Mucosa of stomach (tissue), 1 donor: Measurements from ENCODE around the gene CEACAM18.
"Not testable (repeated sequence)": the region's sequence is repeated elsewhere in the genome, so short reads cannot be mapped to it uniquely, and the experiment has no call there.

Experiments
- H3K27me3 ChIP-seq: one replicate; pipeline ENCODE4 v1.7.0; 2013; ENCODE audit warnings: mild to moderate bottlenecking, low read length; ENCODE audit not compliant: control insufficient read depth, insufficient read depth
- H3K36me3 ChIP-seq: one replicate; pipeline ENCODE4 v1.7.0; 2013; ENCODE audit warnings: low read length; ENCODE audit not compliant: control insufficient read depth, insufficient read depth
- H3K4me1 ChIP-seq: one replicate; pipeline ENCODE4 v1.7.0; 2013; ENCODE audit warnings: mild to moderate bottlenecking, low read length; ENCODE audit not compliant: control insufficient read depth, insufficient read depth
- H3K4me3 ChIP-seq: one replicate; pipeline ENCODE4 v1.7.0; 2013; ENCODE audit warnings: low read length
- H3K9ac ChIP-seq: one replicate; pipeline ENCODE4 v1.7.0; 2013; ENCODE audit warnings: mild to moderate bottlenecking, low read length, moderate library complexity
- H3K9me3 ChIP-seq: one replicate; pipeline ENCODE4 v1.7.0; 2013; ENCODE audit warnings: mild to moderate bottlenecking, low read length, moderate library complexity; ENCODE audit not compliant: control insufficient read depth
- donor health status: Pancreatic carcinoma.

The CEACAM18 gene

DNA sequence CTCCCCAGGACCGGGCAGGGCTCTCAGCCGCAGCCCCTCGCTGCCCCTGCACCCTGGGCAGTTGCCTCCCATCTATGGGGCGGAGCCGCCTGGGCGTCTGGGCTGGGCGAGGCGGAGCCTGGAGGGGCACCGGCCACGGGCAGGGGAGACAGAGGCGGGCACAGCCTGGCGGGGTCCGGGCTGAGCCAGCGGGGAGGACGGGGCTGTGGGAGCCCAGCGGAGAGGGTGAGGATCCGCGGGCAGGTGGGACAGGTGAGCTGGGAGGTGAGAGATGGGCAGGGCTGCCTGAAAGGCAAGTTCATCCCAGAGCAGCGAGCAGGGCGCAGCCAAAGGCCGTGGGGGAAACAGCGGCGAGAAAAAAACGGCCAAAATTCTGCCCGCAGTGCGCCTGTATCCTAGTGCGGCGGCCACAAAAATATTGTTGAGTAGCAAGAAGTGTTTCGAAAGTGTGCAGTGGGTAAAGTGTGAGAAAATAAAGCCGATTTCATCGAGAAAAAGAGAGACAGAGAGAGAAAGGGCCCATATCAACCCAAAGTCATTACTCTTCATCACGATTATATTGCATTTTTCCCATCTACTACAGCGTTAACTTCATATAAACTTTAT lies 14.3 kb upstream of the CEACAM18 start:
- not testable (repeated sequence) for H3K9ac ChIP-seq, H3K9me3 ChIP-seq, H3K4me3 ChIP-seq, H3K36me3 ChIP-seq, H3K4me1 ChIP-seq
- peaks cover 14% of the 10 kb centered on the region for H3K27me3 ChIP-seq

DNA sequence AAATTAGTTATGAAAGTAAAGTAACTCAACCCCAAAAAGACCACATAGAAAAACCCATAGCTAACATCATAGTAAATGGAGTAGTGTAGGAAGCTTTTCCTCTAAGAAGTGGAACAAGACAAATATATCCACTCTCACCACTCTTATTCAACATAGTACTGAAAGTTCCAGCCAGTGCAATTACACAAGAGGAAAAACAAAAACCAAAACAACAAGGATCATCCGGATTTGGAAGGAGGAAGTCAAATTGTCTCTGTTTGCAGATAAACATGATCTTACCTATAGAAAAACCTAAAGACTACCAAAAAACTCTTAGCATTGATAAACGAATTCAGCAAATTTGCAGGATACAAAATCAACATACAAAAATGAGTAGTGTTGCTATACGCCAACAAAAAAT lies 11.6 kb upstream of the CEACAM18 start:
- Histone ChIP-seq H3K9me3 (no peaks in the 10 kb centered on the region), H3K27me3 (peaks cover 10% of the 10 kb centered on the region), H3K36me3 (no peaks in the 10 kb centered on the region), H3K9ac (no peak overlapping the region), H3K4me3 (no peak overlapping the region), H3K4me1 (no peaks in the 10 kb centered on the region)

DNA sequence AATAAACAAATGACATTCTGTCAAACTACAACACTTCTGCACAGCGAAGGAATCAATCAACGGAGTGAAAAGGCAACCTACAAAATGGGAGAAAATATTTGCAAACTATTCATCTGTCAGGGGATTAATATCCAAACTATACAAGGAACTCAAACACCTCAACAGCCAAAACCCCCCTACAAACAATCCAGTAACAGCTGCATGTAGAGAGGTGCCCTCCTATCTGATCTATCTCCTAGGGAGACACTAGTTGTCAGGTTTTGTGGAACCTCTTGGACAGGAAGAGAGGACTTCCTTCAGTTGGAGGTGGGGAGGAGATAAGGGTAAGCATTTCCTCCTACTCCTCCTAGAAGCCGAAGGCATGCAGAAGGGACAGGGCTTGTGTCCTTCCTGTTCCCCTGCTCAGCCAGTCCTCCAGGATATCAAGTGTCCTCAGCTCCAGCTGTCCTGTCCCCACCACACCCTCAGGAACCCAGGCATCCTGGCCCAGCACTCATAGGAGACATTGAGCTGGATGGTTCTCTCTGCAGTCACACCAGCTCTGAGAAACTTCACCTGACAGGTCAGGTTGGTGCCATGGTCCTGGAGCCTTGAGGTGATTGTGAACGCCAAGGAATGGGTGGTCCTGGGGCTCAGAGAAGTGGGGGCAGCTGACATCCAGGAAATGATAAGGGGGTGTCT lies 10.3 kb upstream of the CEACAM18 start:
- no peaks in the 10 kb centered on the region for H3K4me1 ChIP-seq
- no peak overlapping the region for H3K9ac ChIP-seq

DNA sequence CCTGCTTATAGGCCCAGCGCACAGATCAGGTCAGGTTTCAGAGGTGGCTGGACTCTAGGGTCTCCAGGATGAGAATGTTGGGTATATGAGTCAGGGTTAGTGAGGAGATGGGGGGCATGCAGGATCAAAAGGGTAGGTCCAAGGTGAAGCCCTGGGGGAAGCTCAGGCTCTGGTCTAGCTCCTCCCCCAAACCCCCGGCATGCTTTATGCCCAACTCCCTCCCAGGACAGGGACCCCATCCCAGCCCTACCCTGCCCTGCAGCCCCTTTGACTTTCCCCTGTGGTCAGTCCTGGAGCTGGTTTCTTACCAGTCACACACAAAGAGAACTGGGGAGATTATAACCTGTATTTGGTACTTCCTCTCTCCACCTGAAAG lies 9.8 kb upstream of the CEACAM18 start:
- H3K9me3 ChIP-seq = no peaks in the 10 kb centered on the region
- H3K27me3 ChIP-seq = no peaks in the 10 kb centered on the region
- H3K4me1 ChIP-seq = peaks cover 4% of the 10 kb centered on the region
- H3K4me3 ChIP-seq = no peak overlapping the region
- no peak overlapping the region for H3K9ac ChIP-seq
- H3K36me3 ChIP-seq = no peaks in the 10 kb centered on the region

More for the DNA sequence above, 10.3 kb upstream of the CEACAM18 start:
- Histone ChIP-seq H3K27me3 (peaks cover 2% of the 10 kb centered on the region), H3K9me3 (no peaks in the 10 kb centered on the region), H3K4me3 (no peak overlapping the region), H3K36me3 (no peaks in the 10 kb centered on the region)

DNA sequence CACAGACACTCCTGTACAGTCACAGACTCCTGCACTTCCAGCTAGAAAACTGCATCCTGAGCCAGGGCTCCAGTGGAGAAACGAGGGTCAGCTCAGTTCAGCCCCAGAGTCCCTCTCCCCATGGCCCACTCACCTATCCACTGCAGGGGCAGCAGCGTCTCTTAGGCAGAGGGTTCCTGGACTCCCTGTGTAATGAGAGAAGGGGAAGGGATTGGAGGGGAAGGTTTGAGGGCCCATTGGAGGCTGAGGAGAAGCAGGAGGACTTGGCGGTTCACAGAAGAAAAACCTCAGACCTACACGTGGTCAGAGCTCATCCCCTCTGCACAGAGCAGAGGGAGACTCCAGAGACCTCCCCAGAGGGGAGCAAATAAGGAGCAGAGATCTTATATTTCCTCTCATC lies 9.2 kb upstream of the CEACAM18 start:
- no peaks in the 10 kb centered on the region for H3K27me3 ChIP-seq
- peaks cover 8% of the 10 kb centered on the region for H3K4me1 ChIP-seq
- no peak overlapping the region for H3K9ac ChIP-seq
- no peaks in the 10 kb centered on the region for H3K9me3 ChIP-seq
- H3K36me3 ChIP-seq = no peaks in the 10 kb centered on the region
- no peak overlapping the region for H3K4me3 ChIP-seq

DNA sequence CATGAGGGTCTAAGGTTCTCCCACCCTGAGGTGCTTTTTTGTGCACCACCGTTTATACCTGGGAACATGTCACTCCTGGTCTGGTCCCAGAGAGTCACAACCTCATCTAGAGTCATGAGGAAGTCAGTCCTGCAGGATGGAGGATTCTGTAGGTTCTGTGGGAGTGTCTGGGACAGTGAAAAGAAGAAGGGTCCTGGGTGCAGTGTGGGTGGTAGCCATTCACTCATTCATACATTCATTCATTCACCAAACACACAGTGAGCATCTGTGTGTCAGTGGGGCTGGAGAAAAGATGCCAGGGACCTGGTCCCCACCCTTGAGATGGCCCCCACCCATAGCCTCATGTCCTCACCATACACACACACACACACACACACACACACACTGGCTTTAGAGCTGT lies 8.7 kb upstream of the CEACAM18 start:
- H3K9ac ChIP-seq = no peak overlapping the region
- peaks cover 12% of the 10 kb centered on the region for H3K4me1 ChIP-seq
- H3K9me3 ChIP-seq = no peaks in the 10 kb centered on the region
- H3K36me3 ChIP-seq = no peaks in the 10 kb centered on the region
- no peak overlapping the region for H3K4me3 ChIP-seq
- no peaks in the 10 kb centered on the region for H3K27me3 ChIP-seq

DNA sequence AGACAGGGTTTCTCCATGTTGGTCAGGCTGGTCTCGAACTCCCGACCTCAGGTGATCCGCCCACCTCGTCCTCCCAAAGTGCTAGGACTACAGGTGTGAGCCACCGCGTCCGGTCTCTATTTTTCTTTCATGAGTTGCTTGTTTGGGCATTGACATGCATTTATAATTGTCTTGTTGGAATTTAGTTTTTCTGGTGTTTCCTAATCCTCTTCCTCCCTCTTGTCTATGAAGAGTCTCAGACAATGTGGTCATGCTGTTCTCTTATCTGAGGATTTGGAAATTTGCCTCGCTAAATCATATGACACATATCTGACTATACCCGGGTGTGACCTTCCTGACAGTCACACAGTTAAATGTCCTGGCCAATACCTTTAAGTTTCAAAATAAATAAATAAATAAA lies 7.4 kb upstream of the CEACAM18 start:
- Histone ChIP-seq H3K27me3 (no peaks in the 10 kb centered on the region), H3K36me3 (no peaks in the 10 kb centered on the region), H3K9ac (no peak overlapping the region), H3K4me1 (peaks cover 20% of the 10 kb centered on the region), H3K9me3 (no peaks in the 10 kb centered on the region), H3K4me3 (no peak overlapping the region)

DNA sequence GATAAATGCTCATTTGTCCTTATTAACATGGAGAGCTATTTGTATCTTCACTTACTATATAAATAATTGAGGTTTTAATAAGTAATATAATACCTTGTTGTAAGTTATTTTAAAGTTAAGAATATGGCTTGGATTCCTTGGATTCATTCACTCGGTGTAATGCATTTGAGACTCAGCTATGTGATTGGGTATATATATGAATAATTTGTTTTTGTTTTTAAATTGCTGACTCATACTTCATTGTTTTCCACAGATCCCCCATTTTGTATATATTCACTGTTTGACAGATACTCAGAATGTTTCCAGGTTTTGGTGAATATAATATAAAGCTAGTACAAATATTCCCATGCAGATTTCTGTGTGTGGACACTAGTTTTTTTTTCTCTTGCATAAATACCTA lies 6.8 kb upstream of the CEACAM18 start:
- H3K36me3 ChIP-seq = no peaks in the 10 kb centered on the region
- no peaks in the 10 kb centered on the region for H3K9me3 ChIP-seq
- no peaks in the 10 kb centered on the region for H3K27me3 ChIP-seq
- H3K9ac ChIP-seq = no peak overlapping the region
- peaks cover 20% of the 10 kb centered on the region for H3K4me1 ChIP-seq
- no peak overlapping the region for H3K4me3 ChIP-seq

DNA sequence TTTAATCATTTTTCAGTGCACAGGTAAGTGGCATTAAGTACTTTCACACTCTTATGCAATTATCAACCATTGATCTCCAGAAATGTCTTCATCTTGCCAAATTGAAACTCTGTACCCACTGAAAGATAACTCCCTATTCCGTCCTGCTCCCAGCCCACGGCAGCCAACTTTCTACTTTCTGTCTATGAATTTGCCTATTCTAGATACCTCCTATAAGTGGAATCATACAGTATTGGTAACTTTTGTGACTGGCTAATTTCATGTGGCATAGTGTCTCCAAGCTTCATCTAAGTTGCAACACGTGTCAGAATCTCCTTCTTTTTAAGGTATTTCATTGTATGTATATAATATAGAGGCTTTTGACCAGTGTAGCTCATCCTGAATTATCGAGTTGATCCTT lies 5.7 kb upstream of the CEACAM18 start:
- no peak overlapping the region for H3K9ac ChIP-seq

DNA sequence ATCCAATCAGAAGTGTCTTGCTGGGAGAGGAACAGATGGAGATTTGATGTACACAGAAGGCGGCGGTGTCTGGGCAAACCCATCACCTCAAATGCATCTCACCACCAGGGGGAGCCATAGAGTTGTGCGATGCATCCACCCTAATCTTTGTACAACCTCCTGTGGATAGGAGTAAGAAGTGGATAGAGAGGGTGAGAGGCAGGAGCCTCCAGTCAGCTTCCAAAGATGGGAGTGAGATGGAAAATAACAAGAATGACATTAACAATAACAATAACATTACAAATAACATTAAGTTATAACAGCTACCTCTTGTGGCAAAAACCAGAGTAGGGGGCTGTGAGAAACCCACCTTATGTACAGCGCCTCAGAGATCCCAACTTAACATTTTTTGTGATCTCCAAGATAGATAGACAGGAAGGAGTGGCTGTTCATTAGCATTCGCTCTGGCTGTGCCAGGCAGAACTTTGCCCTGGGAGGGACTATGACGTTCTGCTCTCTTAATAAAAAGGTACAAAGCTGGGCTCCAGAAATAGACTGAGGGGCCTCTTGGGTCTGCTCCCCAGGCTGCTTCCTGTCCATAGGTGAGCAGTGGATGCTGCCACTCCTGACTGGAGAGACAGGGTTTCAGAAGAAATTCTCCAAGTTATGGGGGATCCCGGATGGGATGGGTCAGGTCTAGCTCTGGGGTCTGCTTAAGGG lies 5.2 kb upstream of the CEACAM18 start:
- Histone ChIP-seq H3K9ac (no peak overlapping the region), H3K4me3 (no peak overlapping the region), H3K9me3 (no peaks in the 10 kb centered on the region), H3K4me1 (peaks cover 20% of the 10 kb centered on the region), H3K36me3 (no peaks in the 10 kb centered on the region), H3K27me3 (no peaks in the 10 kb centered on the region)

More for the DNA sequence above, 5.7 kb upstream of the CEACAM18 start:
- no peak overlapping the region for H3K4me3 ChIP-seq
- no peaks in the 10 kb centered on the region for H3K27me3 ChIP-seq
- no peaks in the 10 kb centered on the region for H3K9me3 ChIP-seq
- peaks cover 20% of the 10 kb centered on the region for H3K4me1 ChIP-seq
- no peaks in the 10 kb centered on the region for H3K36me3 ChIP-seq

DNA sequence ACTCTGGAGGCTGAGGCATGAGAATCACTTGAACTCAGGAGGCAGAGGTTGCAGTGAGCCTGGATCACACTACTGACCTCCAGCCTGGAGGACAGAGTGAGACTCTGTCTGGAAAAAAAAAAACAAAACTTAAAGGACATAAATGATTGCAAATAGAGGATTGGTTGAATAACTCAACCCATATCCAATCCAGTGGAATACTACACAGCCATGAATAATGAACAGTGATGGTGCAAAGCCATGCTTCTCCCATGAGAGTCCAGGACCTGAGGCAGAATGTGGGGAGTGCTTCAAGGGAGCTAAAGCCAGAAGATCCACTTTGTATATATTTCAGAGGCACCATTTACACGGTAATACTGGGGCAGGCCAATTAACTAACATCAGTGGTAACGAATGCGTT lies 2.2 kb upstream of the CEACAM18 start:
- H3K4me3 ChIP-seq = no peak overlapping the region
- H3K9me3 ChIP-seq = no peaks in the 10 kb centered on the region
- H3K36me3 ChIP-seq = no peaks in the 10 kb centered on the region
- H3K9ac ChIP-seq = no peak overlapping the region
- no peaks in the 10 kb centered on the region for H3K27me3 ChIP-seq
- H3K4me1 ChIP-seq = peaks cover 24% of the 10 kb centered on the region

DNA sequence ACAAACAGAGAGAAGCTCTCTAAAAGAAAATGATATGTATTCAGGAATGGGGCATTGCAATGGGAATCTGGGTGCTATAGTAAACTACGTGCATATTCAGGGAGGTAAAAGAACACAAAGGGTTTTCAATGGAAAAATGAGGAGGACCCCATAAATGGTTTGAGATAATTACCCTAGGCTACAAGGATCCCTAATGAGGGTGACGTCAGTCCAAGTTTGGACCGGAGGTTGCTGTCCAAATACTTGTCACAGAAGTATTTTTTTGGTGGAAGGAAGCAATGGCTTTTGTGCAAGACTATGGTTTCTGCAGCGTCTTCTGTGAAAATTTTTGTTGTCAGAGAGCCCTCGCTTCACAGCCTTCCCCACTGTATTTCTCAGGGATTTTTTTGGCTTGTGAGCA lies 995 bp upstream of the CEACAM18 start:
- Histone ChIP-seq H3K36me3 (no peaks in the 10 kb centered on the region), H3K4me3 (no peak overlapping the region), H3K4me1 (peaks cover 24% of the 10 kb centered on the region), H3K9me3 (no peaks in the 10 kb centered on the region), H3K9ac (no peak overlapping the region), H3K27me3 (no peaks in the 10 kb centered on the region)
